ENCODE measurements around the gene CDT1.

CDT1 gene

DNA sequence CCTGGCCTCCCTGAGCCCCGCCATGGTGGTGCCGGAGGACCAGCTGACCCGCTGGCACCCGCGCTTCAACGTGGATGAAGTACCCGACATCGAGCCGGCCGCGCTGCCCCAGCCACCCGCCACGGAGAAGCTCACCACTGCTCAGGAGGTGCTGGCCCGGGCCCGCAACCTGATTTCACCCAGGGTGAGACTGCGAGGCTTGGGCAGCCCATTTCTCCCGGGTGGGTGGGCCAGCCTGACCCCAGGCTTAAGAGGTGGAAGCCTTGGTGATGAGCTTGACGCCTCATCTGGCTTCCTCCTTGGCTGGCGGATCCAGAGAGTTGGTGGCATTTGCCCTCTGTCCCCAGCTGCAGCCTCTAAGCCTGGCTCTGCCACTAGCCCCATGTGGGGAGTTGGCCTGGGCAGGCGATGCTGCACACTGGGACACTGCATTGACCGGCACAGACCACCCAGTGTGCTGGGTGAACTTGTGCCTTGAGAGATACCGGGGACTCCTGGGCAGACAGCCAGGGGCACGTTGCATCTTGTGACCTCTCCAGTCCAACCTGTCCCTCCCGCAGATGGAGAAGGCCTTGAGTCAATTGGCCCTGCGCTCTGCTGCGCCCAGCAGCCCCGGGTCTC, 3.0 kb downstream of the CDT1 start:
- DNase-seq = no peak

GRCh38 chr16:88807142-88807625, 3.6 kb downstream of the CDT1 start:
- no peak for DNase-seq

DNA sequence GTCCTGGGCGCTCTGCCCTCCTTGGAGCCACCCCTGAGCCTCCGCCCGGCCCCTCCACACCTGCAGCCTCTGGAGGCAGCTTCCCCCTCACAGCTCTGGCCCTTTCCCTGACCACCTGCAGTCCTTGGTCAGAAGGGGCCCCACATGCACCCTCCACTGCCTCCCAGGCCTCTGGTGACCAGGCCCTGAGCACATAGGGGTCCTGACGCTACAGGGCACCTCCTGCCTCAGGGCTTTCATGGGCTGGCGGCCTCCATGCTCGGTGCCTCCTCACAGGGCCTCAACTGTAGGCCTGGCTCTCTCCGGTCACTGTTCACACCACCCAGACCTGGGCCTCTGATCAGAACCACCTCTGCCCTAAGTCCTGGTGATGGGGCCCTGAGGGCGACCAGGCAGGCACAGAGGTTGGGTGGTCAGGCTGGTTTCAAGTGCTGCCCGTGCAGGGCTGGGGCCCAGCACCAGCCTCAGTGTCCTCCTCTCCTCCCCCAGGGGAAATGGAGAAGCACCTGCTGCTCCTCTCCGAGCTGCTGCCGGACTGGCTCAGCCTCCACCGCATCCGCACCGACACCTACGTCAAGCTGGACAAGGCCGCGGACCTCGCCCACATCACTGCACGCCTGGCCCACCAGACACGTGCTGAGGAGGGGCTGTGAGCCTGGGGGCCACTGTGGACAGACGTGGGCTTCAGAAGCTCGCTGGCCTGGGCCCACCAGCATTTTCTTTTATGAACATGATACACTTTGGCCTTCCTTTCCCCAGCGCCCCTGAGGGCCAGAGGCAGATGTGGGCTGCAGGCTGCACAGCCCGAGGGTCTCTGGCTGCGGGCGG, 4.3 kb downstream of the CDT1 start:
- DNase-seq = no peak

- DNase-seq = no peak
Measured at GRCh38 chr16:88809068-88809675, 5.6 kb downstream of the CDT1 start.

DNA sequence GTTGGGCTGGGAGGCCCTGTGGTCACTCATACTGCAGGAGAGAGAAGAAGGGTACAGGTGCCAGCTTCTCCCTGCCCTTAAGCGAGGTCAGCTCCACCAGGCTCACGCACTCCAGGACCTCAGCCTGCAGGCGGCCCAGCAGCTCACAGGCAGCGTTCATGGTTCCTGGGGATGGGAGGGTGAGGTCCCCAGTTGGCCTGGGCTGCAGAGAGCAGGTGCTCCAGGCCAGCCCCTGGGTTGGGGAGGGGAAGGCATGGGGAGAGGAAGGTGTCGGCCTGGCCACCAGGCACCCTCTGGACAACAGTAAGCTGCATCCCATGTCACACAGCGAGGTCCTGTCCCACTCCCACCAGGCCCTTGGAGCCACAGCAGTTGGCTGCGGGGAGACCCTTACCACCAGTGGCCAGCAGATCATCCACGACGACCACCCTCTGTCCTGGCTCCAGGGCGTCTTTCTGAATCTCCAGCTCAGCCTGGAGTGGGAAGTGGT, 6.1 kb downstream of the CDT1 start:
- no peak for DNase-seq

DNA sequence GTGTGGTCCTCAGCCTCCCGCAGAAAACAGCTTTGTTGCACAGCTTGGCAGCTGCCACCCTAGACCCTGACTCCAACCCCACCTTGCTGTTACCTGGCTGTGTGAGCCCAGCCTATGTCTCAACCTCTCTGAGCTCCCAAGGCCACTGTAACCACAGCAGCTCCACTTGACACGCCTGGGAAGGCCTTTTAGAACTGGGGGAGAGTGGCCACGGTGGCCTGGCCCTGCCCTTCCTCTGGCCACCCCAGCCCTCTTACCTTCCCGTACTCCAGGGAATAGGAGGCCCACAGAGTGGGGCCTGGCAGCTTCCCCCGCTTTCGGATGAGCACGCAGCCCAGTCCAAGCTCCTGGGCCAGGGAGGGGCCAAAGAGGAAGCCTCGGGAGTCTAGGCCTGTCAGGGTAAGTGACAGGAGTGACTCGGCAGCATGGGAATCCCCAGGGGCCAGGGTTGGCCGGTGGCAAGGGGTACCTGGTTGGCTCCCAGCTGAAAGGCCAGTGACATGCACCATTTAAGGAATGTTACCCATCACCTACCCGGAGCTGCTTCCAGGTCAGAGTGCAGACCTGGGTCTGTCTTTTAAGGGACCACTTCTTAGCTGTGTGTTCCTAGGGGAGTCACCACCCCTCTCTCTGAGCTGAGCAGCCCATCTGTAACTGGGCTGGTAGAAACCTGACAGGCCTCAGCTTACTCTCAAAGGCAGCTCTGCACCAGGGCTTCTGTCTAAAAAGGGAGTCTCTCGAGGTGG, 6.8 kb downstream of the CDT1 start:
- peak; percentile 34 for DNase-seq

- DNase-seq = peak; percentile 72
Measured at GRCh38 chr16:88810912-88811768, 7.6 kb downstream of the CDT1 start.

GRCh38 chr16:88811769-88812512, 8.4 kb downstream of the CDT1 start, which contains the start of gene APRT:
Gene APRT (minus strand): TSS chr16:88811928. CDS start chr16:88811899, 29 bp downstream.
- DNase-seq = peak; percentile 96

DNA sequence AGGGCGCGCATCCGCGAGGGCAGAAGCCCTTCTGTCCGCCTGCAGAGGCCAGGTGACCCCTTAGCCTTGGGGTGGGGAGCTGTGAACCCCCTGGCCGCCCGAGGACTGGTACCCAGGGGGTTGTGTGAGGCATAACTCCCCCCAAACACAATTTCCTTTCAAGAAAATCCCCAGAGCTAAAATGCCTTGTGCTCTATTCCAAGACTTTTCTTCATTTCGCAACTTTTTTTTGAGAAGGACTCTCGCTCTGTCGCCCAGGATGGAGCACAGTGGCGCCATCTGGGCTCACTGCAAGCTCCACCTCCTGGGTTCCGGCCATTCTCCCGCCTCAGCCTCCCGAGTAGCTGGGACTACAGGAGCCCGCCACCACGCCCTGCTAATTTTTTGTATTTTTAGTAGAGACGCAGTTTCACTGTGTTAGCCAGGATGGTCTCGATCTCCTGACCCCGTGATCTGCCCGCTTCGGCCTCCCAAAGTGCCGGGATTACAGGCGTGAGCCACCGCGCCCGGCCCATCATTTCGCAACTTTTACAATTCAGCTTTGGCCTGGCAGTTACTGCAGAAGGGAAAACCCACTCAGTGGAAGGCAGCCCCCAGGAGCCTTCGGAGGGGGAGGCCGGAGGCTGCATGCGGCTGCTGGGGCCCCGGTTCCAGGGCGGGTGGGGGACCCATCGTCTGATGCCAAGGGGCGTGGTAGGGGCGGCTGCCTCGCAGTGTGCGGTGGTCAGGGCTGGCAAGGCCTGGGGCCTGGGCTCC, 9.1 kb downstream of the CDT1 start:
- DNase-seq = no peak

DNA sequence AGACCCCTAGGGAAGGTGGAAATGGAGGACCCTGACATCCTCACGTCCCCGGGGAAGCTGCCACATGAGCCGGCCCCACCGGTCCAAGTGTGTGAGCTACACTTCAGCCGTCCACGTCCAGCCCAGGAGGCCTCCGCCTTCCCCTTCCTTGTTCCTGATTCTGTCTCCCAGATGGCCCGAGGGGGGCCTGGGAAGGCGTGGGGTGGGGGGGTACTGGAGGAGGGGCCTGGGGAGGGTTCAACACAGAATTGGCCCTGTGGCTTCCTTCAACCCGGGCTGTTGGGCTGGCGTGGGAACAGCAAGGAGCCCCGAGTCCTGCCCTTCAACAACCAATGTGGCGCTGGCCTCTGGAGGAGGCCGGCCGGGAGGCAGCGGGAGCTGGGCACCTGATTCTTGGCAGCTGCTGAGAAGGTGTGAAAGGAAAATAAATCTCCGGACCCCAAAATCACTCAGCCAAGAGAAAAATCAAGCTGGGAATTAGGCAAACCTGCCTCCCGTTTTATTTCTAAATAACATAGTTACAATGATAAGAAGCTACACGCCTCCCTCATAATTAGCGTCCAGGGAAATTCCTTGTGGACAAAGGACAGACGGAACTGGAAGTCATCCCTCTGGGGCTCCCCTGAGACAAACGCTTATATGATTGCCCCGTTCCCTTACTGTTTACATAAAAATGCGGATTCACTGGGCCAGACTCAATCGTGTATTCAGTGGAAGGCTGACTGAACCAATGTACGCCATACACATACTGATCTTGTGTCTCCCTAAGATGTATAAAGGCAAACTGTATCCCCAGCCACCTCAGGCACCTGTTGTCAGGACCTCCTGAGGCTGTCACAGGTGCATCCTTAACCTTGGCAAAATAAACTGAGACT, 9.9 kb downstream of the CDT1 start:
- DNase-seq = no peak

GRCh38 chr16:88814144-88814502, 10.5 kb downstream of the CDT1 start:
- DNase-seq = no peak

DNA sequence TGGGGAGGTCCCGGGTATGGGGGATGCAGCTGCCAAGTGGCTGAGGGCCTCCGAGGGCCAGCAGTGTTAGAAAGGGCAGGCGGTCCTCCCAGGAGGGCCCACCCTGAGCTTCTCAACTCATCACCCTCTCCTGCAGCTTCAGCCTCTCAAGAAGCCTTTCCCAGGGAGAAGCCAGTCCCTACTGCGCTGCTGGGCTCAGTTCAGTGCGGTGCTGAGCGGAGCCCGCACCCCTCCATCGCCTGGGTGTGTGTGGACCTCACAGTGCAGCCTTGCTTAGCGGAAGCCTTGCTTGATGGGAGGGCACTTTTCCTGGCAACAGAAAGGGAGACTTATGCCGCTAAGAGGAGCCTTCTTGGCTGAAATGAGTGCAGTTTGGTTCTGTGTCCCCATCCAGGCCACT, 11.6 kb downstream of the CDT1 start:
- DNase-seq = no peak

- peak; percentile 56 for DNase-seq
Measured at GRCh38 chr16:88815901-88816589, 12.5 kb downstream of the CDT1 start.

DNA sequence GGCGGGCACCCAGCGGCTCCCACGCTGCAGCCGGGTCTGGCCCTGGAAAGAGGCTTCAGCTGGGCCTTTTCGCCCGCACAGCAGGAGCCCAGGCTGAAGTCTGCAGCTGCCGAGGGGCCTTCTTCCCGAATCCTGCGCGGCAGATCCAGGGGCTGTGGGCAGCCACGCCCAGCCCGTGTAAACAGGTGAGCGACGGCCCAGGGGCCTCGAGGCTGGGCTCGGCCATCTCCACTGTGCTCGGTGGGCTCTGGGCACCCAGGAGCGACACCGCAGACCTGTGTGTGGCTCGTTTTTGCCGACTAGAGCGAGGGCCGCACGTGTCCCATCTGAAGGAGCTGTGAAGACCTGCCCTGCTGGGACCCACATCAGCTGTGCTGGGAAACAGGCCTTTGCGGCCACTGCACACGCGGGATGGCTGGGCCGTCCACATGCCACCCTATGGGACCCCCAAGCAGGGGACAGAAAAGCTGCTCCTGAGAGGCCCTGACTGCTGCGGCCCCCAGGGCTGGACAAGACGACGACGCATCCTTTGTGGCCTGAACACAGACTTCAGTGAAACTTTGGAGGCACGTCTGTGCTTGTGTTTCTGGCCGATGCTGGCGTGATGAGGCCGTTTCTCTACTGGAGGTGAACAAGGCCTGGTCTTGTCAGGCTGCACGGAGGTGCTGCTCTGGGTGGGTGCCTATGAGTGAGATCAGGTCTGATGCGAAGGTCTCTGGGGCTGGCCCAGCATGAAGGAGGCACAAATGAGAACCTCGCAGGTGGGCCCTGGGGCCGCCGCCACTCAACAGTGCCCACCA, 13.3 kb downstream of the CDT1 start:
- no peak for DNase-seq

DNA sequence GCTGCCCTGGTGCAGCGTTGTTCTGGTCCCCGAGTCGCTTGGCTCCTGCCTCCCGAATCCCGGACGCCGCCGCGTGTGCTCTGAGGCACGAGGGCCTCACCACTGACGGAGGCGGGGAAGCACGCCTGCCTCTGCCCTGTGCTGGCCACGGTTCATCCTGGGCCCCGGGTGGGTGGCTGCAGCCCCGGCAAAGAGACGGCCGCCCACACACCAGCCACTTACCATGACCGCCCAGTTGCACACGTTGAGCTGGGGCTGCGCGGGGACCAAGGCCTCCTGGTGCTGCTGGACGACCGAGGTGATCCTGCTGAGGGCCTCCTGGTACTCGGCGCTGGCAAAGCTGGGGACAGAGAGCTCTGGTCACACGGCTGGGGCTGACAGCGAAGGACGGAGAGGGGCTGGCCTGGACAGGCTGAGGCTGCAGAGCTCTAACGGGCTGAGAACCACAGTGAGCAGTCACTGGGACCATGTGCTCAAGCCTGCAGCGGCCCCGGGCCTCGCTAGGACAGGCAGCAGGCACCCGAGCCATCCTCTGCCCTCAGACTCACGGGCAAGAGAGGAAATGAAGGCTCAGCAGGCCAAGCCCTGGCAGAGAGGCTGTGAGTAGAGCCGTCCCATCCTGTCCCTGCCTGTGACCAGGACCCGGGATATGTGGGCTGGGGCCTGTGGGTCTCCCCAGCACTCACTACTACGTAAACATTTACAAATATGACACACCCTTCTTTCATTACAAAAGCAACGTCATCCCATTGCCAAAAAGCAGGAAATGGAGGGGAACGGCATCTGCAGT, 14.4 kb downstream of the CDT1 start:
- DNase-seq = no peak

DNA sequence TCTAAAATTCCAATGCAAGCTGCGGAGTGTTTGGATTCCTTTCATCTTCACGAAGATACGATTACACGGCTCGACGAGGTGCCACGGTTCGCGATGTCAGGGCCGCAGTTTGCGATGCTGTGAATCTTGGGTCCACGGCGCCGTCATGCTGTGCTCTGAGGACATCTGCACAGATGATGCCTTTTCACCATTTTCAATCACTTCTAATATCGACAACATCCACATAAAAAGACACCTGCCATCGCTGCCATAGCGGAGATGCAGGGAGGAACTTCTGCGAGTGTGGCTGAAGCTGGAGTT, 14.9 kb downstream of the CDT1 start:
- DNase-seq = no peak

DNA sequence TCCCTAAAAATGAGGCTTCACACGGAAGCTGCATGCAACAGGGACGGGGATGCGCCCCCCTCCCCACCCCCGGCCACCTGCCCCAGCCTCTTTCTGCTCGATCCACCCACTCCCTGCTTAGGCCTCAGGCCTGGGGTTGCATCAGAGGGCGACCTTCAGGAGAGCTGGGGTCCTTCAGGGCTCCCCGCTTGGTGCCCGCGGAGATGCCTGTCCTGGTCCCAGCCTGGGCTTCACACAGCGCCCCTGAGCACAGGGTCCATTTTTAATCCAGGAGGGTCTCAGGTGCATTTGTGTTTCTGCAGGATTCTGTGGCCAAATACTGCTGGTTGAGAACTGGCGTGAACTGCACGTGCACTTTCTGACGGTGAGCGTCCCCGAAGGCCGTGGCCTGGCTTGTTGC, 15.5 kb downstream of the CDT1 start:
- DNase-seq = no peak

All from activated naive CD4-positive, alpha-beta T cell treated with Interleukin-2 at 50 U/mL for 16 hours (primary cell).